ENCODE measurements around the gene RABEP1. TPM values are rescaled to one million over a fixed set of nuclear protein-coding genes. Genes with fewer than 3 reads are reported as not detected.

Gene RABEP1
- total RNA-seq, 4 donors from 2014 or later, result 36.0 to 57.7 (median 40.9) TPM

GRCh38 chr17:5325851-5326250 lies 43.8 kb downstream of the RABEP1 start:
- WGBS, 2 donors, result 93 to 96% methylated on average over 4 of the region's 4 CpGs
- TF ChIP-seq CTCF (IDR thresholded peaks at IDR 0.05) (no peak), POLR2A (IDR thresholded peaks at IDR 0.05) (no peak)
- DNase-seq, result no peak
- Histone ChIP-seq H3K27ac (no peak overlapping the region), H3K4me3 (replicated peaks in 1 of 3) (no peak overlapping the region), H3K36me3 (no peaks in the 10 kb centered on the region), H3K27me3 (no peaks in the 10 kb centered on the region), H3K9me3 (no peaks in the 10 kb centered on the region), H3K4me1 (peaks cover 0 to 6% of the 10 kb centered on the region in 2 donors)
- intact Hi-C loops (cut with DNase I), result no loop called here

- Histone ChIP-seq H3K27me3 (no peaks in the 10 kb centered on the region), H3K27ac (no peak overlapping the region), H3K4me3 (replicated peaks in 1 of 3) (no peak overlapping the region), H3K9me3 (no peaks in the 10 kb centered on the region), H3K36me3 (peaks cover 0 to 2% of the 10 kb centered on the region in 2 donors), H3K4me1 (no peaks in the 10 kb centered on the region)
- TF ChIP-seq POLR2A (IDR thresholded peaks at IDR 0.05), result no peak
- TF ChIP-seq CTCF (IDR thresholded peaks at IDR 0.05), result no peak
- WGBS, 2 donors, result 78 to 80% methylated on average over 2 of the region's 2 CpGs
- intact Hi-C loops (cut with DNase I), result no loop called here
- no peak for DNase-seq
Observed at GRCh38 chr17:5329784-5330557, 47.9 kb downstream of the RABEP1 start.

- Histone ChIP-seq H3K9me3 (no peaks in the 10 kb centered on the region), H3K27ac (no peak overlapping the region), H3K4me3 (replicated peaks in 1 of 3) (no peak overlapping the region), H3K4me1 (no peaks in the 10 kb centered on the region), H3K27me3 (no peaks in the 10 kb centered on the region), H3K36me3 (peaks cover 0 to 2% of the 10 kb centered on the region in 2 donors)
- WGBS, 2 donors, result 93% methylated on average over 2 of the region's 2 CpGs
- DNase-seq, result no peak
- intact Hi-C loops (cut with DNase I), result no loop called here
- TF ChIP-seq POLR2A (IDR thresholded peaks at IDR 0.05), result no peak
- no peak for TF ChIP-seq CTCF (IDR thresholded peaks at IDR 0.05)
Observed at GRCh38 chr17:5330981-5331380, 48.9 kb downstream of the RABEP1 start.

GRCh38 chr17:5331506-5331905 lies 49.4 kb downstream of the RABEP1 start:
- intact Hi-C loops (cut with DNase I), result no loop called here
- no peaks in the 10 kb centered on the region for H3K9me3 ChIP-seq

More at GRCh38 chr17:5331506-5331905, 49.4 kb downstream of the RABEP1 start:
- Histone ChIP-seq H3K27ac (no peak overlapping the region), H3K36me3 (peaks cover 0 to 2% of the 10 kb centered on the region in 2 donors), H3K27me3 (no peaks in the 10 kb centered on the region), H3K4me1 (no peaks in the 10 kb centered on the region), H3K4me3 (replicated peaks in 1 of 3) (no peak overlapping the region)
- no peak for DNase-seq
- WGBS, 2 donors, result 94 to 96% methylated on average over 4 of the region's 4 CpGs
- TF ChIP-seq POLR2A (IDR thresholded peaks at IDR 0.05) (no peak), CTCF (IDR thresholded peaks at IDR 0.05) (no peak)
